Measurements from ENCODE around the gene LRRC4C.

GRCh38 chr11:40444151-40444550, 1015.3 kb downstream of the LRRC4C start:
- TF ChIP-seq, protein P1, sequence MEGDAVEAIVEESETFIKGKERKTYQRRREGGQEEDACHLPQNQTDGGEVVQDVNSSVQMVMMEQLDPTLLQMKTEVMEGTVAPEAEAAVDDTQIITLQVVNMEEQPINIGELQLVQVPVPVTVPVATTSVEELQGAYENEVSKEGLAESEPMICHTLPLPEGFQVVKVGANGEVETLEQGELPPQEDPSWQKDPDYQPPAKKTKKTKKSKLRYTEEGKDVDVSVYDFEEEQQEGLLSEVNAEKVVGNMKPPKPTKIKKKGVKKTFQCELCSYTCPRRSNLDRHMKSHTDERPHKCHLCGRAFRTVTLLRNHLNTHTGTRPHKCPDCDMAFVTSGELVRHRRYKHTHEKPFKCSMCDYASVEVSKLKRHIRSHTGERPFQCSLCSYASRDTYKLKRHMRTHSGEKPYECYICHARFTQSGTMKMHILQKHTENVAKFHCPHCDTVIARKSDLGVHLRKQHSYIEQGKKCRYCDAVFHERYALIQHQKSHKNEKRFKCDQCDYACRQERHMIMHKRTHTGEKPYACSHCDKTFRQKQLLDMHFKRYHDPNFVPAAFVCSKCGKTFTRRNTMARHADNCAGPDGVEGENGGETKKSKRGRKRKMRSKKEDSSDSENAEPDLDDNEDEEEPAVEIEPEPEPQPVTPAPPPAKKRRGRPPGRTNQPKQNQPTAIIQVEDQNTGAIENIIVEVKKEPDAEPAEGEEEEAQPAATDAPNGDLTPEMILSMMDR (IDR thresholded peaks at IDR 0.05) = no peak
- no peak for TF ChIP-seq POLR2A (IDR thresholded peaks at IDR 0.05)

Measured in heart left ventricle (tissue), 13 donors.